Spinal cord (tissue), 10 donors: ENCODE data around the gene MATCAP1. TPM values are rescaled to one million over a fixed set of nuclear protein-coding genes. Genes with fewer than 3 reads are reported as not detected.

Experiments
- DNase-seq, 6 donors: peaks; one replicate each; pipeline versions ENCODE4 v3.0.0 to v3.0.0-alpha.2; 2013 to 2015; ENCODE audit warnings: low spot score in 6 of 6, low read depth in 4 of 6
- H3K27ac ChIP-seq: one replicate; pipeline ENCODE4 v1.5.1; 2013; ENCODE audit warnings: low read depth, low read length, control low read depth
- H3K27me3 ChIP-seq: one replicate; pipeline ENCODE4 v1.6.1; 2013; ENCODE audit warnings: low read length; ENCODE audit not compliant: control insufficient read depth, insufficient read depth
- H3K36me3 ChIP-seq: one replicate; pipeline ENCODE4 v1.6.1; 2013; ENCODE audit warnings: low read length; ENCODE audit not compliant: control insufficient read depth, insufficient read depth
- H3K4me1 ChIP-seq: one replicate; pipeline ENCODE4 v1.6.1; 2013; ENCODE audit warnings: low read length; ENCODE audit not compliant: control insufficient read depth, insufficient read depth
- H3K4me3 ChIP-seq: one replicate; pipeline ENCODE4 v1.5.1; 2013; ENCODE audit warnings: low read depth, low read length, control low read depth
- H3K9me3 ChIP-seq: one replicate; pipeline ENCODE4 v1.6.1; 2013; ENCODE audit warnings: low read length; ENCODE audit not compliant: control insufficient read depth, insufficient read depth
- WGBS: methylation state at CpG from one replicate; pipeline ENCODE4 v1.1.5; 2013; ENCODE audit warnings: missing lambda C conversion rate; ENCODE audit not compliant: insufficient coverage; 5-methylcytosine and 5-hydroxymethylcytosine counted together
- long read RNA-seq, 4 donors: transcript quantifications; one replicate each; lab custom pipeline, GENCODE V29; 2026
- polyA plus RNA-seq, 2 donors: library from polyadenylated mRNA; unstranded; fragments of 120-200 nt; gene quantifications; one replicate each; pipeline ENCODE4 v1.2.1, GENCODE V29; 2013; ENCODE audit not compliant: insufficient read length in 2 of 2
- total RNA-seq, 2 donors: library from RNA; depleted of rRNA in 1 of 2; stranded (reverse); fragments of 120-200 nt in 1 of 2; fragments of >200 nt in 1 of 2; gene quantifications; one replicate each; pipeline versions ENCODE4 v1.2.3 to v1.2.4, GENCODE V29; 2013 to 2014
- donor health status: healthy.

The MATCAP1 gene
- 10 to 100 TPM; 22.2 to 34.6 TPM for total RNA-seq
- 100 to 1,000 TPM; 127 to 157 TPM for polyA plus RNA-seq
- long read RNA-seq, donor 1, transcript KIAA0895L-206 (7 exons, 2,233 nt) = minor isoform, 5 of 37 reads
- long read RNA-seq, donor 1, transcript KIAA0895L-203 (3 exons, 2,824 nt) = major isoform, 16 of 37 reads
- long read RNA-seq, donor 1, partial matches to known transcripts = 12 of 37 reads
- long read RNA-seq, donor 1, other reads (novel, unspliced or antisense) = 0 of 37 reads
- long read RNA-seq, donor 2 = 0 reads
- long read RNA-seq, donor 3, partial matches to known transcripts = 0 of 3 reads
- long read RNA-seq, donor 3, other reads (novel, unspliced or antisense) = 0 of 3 reads
- long read RNA-seq, donor 4, transcript KIAA0895L-203 (3 exons, 2,824 nt) = major isoform, 6 of 30 reads
- long read RNA-seq, donor 4, partial matches to known transcripts = 24 of 30 reads
- long read RNA-seq, donor 4, other reads (novel, unspliced or antisense) = 0 of 30 reads

- H3K9me3 ChIP-seq = no peaks in the 10 kb centered on the region
These were observed at the start of gene MATCAP1 for GRCh38 chr16:67183627-67184452. Gene MATCAP1 (minus strand): TSS chr16:67183963. CDS start chr16:67180610, 3,353 bp downstream.

DNA sequence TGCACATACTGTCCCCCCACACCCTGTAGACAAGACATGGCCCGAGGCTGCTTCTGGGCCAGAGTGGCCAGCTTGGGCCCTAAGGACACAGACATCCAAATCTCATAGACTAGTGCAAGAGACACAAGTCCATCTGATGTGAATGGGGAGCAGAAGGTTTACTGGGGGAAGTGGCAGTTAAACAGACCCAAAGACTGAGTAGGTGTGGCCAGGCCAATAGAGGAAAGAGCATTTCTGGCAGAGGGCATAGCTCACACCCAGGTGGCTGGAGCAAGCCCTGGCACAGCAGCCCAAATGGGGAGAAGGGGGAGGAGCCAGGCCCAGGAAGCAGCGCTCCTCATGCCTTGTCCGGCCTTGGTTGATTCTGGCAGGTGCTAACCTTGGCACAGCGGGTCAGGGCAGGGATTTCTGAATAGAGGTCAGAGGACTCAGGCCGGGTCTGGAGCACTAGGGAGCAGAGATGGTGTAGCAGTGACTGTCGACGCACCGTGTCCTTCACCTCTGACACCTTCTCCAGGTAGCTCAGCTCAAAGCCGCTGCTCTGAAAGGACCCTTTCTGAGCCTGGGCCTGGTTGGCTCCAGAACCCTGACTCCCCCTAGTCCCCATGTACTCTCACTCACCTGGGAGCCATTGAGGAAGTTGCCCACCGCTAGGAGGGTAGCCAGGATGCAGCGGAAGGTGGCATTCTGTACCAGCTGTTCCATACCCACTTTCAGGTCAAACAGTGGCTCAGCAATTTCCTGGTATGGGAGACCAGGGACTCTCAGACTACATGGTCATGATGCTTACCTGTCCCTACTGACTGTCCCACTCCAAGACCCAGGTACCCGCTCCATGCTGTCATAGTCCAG lies 47.3 kb upstream of the MATCAP1 start:
- no peak overlapping the region for H3K27ac ChIP-seq
- DNase-seq = no peak
- H3K4me3 ChIP-seq = no peak overlapping the region
- H3K4me1 ChIP-seq = peaks cover 19% of the 10 kb centered on the region
- H3K9me3 ChIP-seq = no peaks in the 10 kb centered on the region
- peaks cover 68% of the 10 kb centered on the region for H3K36me3 ChIP-seq
- 93% methylated on average over 11 of the region's 12 CpGs for WGBS
- no peaks in the 10 kb centered on the region for H3K27me3 ChIP-seq

More at GRCh38 chr16:67183627-67184452, at the start of gene MATCAP1:
- Histone ChIP-seq H3K4me3 (peak within 1 kb of the TSS; percentile 68), H3K27me3 (no peaks in the 10 kb centered on the region), H3K36me3 (peaks cover 31% of the 10 kb centered on the region), H3K4me1 (peaks cover 49% of the 10 kb centered on the region), H3K27ac (peak within 1 kb of the TSS; percentile 87)
- WGBS = under 1% methylated on average over 77 of the region's 77 CpGs
- DNase-seq = peak; percentile 91 to 99 (median 92)

DNA sequence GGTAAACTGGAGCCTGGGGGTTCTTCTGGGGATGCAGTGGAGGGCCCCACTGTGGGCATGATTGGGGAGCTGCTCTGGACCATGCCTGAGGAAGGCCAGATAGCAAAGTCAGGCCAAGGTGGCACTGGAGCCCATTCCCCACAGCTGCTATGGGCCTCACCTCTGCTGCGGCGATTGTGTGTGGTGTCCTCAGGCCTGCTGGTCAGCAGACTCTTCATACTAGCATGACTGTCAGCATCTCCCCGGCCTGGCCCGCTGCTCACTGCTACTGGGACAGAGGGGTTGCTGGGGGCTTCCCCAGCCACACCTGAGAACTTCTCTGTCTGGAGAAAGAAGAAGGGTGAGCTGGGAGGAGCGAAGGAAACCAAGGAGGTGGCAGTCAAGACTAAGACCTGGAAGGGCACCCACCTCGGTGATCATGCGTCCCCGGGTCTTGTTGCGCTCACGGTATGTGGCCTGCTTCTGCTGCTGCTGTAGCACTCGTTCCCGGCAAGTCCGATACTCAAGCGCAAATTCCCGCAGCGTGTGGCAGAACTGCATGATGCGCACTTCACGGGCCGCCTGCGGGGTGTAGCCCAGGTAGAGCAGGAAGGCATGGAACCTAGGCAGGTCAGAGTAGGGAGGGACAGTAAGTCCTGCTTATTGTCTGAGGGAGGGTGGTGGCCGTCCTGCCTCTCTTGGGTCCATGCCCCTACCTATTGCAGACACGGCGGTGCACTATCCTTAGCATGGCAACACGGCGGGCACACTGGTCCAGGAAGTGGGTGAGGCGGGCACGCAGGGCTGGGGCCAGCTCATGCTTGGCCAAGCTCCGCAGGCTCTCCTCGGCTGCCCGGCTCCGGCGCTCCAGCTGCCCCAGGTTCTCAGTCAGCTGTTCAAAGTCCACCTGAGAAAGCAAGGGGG lies 46.4 kb upstream of the MATCAP1 start:
- WGBS = 97% methylated on average over 31 of the region's 32 CpGs
- H3K4me1 ChIP-seq = peaks cover 28% of the 10 kb centered on the region
- H3K9me3 ChIP-seq = no peaks in the 10 kb centered on the region
- H3K27ac ChIP-seq = no peak overlapping the region
- peaks cover 61% of the 10 kb centered on the region for H3K36me3 ChIP-seq
- DNase-seq = no peak
- H3K4me3 ChIP-seq = no peak overlapping the region
- no peaks in the 10 kb centered on the region for H3K27me3 ChIP-seq

DNA sequence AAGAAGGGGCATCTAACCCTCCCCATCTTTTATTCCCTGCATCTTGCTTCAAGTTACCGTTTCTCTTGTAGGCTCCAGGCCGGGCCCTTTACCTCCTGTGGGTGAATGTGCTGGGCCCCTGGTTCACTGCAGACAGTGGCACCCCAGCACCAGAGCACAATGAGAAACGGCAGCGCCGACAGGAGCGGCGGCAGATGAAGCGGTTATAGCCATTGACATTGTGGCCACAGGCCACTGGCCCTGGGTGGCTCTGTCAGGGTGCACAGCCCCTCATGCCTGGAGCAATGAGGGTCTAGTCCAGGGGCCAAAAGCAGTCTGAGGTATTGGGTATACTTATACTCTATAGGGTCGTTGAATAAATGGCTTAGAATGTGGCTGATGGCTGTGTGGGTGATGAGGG lies 45.1 kb upstream of the MATCAP1 start:
- no peak overlapping the region for H3K27ac ChIP-seq
- WGBS = 94% methylated on average over 8 of the region's 9 CpGs
- H3K27me3 ChIP-seq = no peaks in the 10 kb centered on the region
- H3K9me3 ChIP-seq = no peaks in the 10 kb centered on the region
- H3K4me3 ChIP-seq = no peak overlapping the region
- H3K36me3 ChIP-seq = peaks cover 54% of the 10 kb centered on the region
- DNase-seq = no peak
- peaks cover 28% of the 10 kb centered on the region for H3K4me1 ChIP-seq

DNA sequence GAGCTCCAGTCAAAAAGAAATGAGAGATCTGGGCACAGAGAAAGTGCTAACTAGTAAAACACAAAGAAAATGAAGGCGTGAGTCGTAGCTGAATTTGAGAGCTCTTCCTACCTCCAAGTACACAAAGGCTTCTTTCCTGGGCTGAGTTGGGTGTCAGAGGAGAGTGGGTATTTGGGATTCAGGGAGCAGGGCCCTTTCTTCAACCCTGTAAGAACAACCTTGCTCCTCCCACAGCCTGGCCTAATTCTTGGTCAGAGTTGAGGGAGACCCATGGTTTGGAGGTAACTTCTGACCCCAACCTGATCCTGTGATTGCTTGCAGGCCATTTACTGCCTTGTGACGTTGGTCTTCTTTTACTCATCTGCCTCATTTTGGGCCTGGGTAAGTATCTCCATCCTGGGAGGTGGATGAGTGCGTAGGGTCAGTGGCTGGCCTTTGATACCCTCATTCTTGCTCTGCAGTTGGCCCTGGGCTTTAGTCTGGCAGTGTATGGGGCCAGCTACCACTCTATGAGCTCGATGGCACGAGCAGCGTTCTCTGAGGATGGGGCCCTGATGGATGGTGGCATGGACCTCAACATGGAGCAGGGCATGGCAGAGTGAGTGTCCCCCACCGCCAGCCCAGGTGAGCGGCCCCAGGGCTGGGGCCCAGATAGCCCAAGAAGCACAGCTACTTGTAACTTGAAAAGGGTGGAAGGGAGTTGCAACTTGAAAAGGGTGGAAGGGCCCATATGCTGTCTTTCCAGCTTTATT lies 44.4 kb upstream of the MATCAP1 start:
- Histone ChIP-seq H3K27me3 (no peaks in the 10 kb centered on the region), H3K4me3 (peak overlapping the region; percentile 94), H3K4me1 (peaks cover 28% of the 10 kb centered on the region), H3K9me3 (no peaks in the 10 kb centered on the region), H3K36me3 (peaks cover 55% of the 10 kb centered on the region), H3K27ac (no peak overlapping the region)
- 95% methylated on average over 7 of the region's 9 CpGs for WGBS
- no peak for DNase-seq

GRCh38 chr16:67227567-67227921 lies 43.8 kb upstream of the MATCAP1 start:
- Histone ChIP-seq H3K4me1 (peaks cover 28% of the 10 kb centered on the region), H3K9me3 (no peaks in the 10 kb centered on the region), H3K4me3 (peak overlapping the region; percentile 94), H3K27ac (no peak overlapping the region), H3K27me3 (no peaks in the 10 kb centered on the region), H3K36me3 (peaks cover 58% of the 10 kb centered on the region)
- WGBS = 15% methylated on average over 11 of the region's 12 CpGs
- DNase-seq = no peak

DNA sequence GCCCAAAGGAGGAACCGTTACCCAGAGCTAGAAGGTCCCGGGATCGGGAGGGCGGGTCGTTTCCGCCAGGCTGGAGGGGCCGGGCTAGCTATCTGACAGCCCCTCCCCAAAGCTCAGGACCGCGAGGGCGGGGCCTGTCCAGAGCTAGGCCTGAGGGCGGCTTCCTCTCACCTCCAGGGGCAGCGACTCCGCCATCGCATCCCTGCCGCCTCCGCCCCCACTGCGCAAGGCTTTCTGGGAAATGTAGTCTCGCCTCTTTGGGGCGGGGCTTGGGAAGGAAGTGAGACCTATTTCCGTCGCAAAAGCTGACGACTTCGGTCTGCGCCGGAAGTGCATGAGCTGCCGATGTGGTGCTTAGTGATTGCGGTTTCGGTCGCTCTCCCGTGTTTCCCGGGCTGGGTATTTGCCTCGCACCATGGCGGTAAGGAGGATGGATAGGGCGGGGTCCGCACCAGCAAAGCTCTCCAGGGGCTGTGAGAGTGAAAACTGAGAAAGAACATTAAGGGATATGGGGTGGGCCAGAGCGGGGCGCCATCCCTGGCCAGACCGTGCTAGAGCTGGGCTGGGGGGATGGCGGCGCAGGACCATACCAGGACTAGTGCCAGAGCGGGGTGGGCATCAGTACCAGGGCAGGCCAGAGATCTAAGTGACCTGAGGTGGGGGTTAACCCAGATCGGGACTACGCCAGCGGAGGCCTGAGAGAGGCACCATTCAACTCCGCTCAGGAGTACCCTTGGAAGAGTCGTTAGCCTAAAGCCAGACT lies 43.2 kb upstream of the MATCAP1 start, which contains the start of gene TMEM208:
TMEM208 (plus strand) TSS at position 327 of the 763 bp plus-strand sequence; CDS start at position 416, 89 bp downstream.
- Histone ChIP-seq H3K27ac (peak within 1 kb of the TSS; percentile 67), H3K36me3 (peaks cover 53% of the 10 kb centered on the region), H3K4me3 (peak within 1 kb of the TSS; percentile 94), H3K4me1 (peaks cover 28% of the 10 kb centered on the region), H3K9me3 (no peaks in the 10 kb centered on the region), H3K27me3 (no peaks in the 10 kb centered on the region)
- peak; percentile 97 to 100 (median 99) for DNase-seq
- 0% methylated on average over 46 of the region's 46 CpGs for WGBS
